SK-N-SH treated with all-trans-retinoic acid at 6 μM for 48 hours (cell line): ENCODE results near the gene CFAP58.

Source experiments
- ATAC-seq: fragments of 200-7000 bp; cut with Tn5 transposase; 3 replicates; pipeline ENCODE4 v1.9.1; 2020; ENCODE audit warnings: mild to moderate bottlenecking, moderate library complexity
- ARNTL ChIP-seq: fragments of 450-650 bp; formaldehyde crosslinking; IDR thresholded peaks from 2 replicates; pipeline ENCODE4 v1.5.0; 2020; ENCODE audit warnings: low read depth, mild to moderate bottlenecking, moderate library complexity, borderline replicate concordance
- BACH2 ChIP-seq: fragments of 250-450 bp; sonication (Bioruptor Pico); IDR thresholded peaks from 2 replicates; pipeline ENCODE4 v1.9.0; 2021; ENCODE audit warnings: mild to moderate bottlenecking, borderline replicate concordance
- CREB5 ChIP-seq: fragments of 250-450 bp; sonication (Bioruptor Pico); IDR thresholded peaks from 2 replicates; pipeline ENCODE4 v1.5.1; 2020; ENCODE audit warnings: low read depth, mild to moderate bottlenecking, moderate library complexity
- CSDC2 ChIP-seq: fragments of 250-450 bp; sonication (Bioruptor Pico); IDR thresholded peaks from 2 replicates; pipeline ENCODE4 v1.5.0; 2020; ENCODE audit warnings: mild to moderate bottlenecking, moderate library complexity
- CSRNP3 ChIP-seq: fragments of 250-450 bp; sonication (Bioruptor Pico); IDR thresholded peaks from 2 replicates; pipeline ENCODE4 v1.5.1; 2021; ENCODE audit warnings: mild to moderate bottlenecking, moderate library complexity
- ESRRG ChIP-seq: fragments of 250-450 bp; sonication (Bioruptor Pico); IDR thresholded peaks from 2 replicates; pipeline ENCODE4 v1.6.1; 2021; ENCODE audit warnings: mild to moderate bottlenecking
- GLIS3 ChIP-seq: fragments of 250-450 bp; sonication (Bioruptor Pico); IDR thresholded peaks from 2 replicates; pipeline ENCODE4 v1.5.0; 2020; ENCODE audit warnings: mild to moderate bottlenecking, moderate library complexity
- ISL1 ChIP-seq: fragments of 250-450 bp; sonication (Bioruptor Pico); IDR thresholded peaks from 2 replicates; pipeline ENCODE4 v2.1.2; 2022; ENCODE audit warnings: mild to moderate bottlenecking, moderate library complexity
- OSR1 ChIP-seq: fragments of 250-450 bp; sonication (Bioruptor Pico); IDR thresholded peaks from 2 replicates; pipeline ENCODE4 v1.8.0; 2022; ENCODE audit warnings: moderate library complexity, mild to moderate bottlenecking, inconsistent platforms
- PPARA ChIP-seq: fragments of 250-450 bp; sonication (Bioruptor Pico); IDR thresholded peaks from 2 replicates; pipeline ENCODE4 v1.5.0; 2020; ENCODE audit warnings: mild to moderate bottlenecking, borderline replicate concordance
- RARB ChIP-seq: fragments of 250-450 bp; sonication (Bioruptor Pico); IDR thresholded peaks from 2 replicates; pipeline ENCODE4 v1.8.0; 2021; ENCODE audit warnings: mild to moderate bottlenecking, moderate library complexity
- SNAI2 ChIP-seq: fragments of 250-450 bp; sonication (Bioruptor Pico); IDR thresholded peaks from 2 replicates; pipeline ENCODE4 v1.5.0; 2020; ENCODE audit warnings: mild to moderate bottlenecking, moderate library complexity
- TCF4 ChIP-seq: fragments of 250-450 bp; sonication (Bioruptor Pico); IDR thresholded peaks from 2 replicates; pipeline ENCODE4 v1.8.0; 2021; ENCODE audit warnings: mild to moderate bottlenecking, moderate library complexity, borderline replicate concordance
- TOX ChIP-seq: fragments of 250-450 bp; sonication (Bioruptor Pico); IDR thresholded peaks from 2 replicates; pipeline ENCODE4 v1.8.0; 2021; ENCODE audit warnings: mild to moderate bottlenecking, moderate library complexity, borderline replicate concordance
- TSHZ2 ChIP-seq: fragments of 250-450 bp; sonication (Bioruptor Pico); IDR thresholded peaks from 2 replicates; pipeline ENCODE4 v1.5.0; 2020; ENCODE audit warnings: mild to moderate bottlenecking, moderate library complexity
- ZC3H10 ChIP-seq: fragments of 250-450 bp; sonication (Bioruptor Pico); IDR thresholded peaks from 2 replicates; pipeline ENCODE4 v1.5.1; 2021; ENCODE audit warnings: mild to moderate bottlenecking, moderate library complexity
- ZFP3 ChIP-seq: fragments of 250-450 bp; sonication (Bioruptor Pico); IDR thresholded peaks from 2 replicates; pipeline ENCODE4 v1.5.0; 2020; ENCODE audit warnings: mild to moderate bottlenecking, moderate library complexity
- ZFP30 ChIP-seq: fragments of 450-650 bp; formaldehyde crosslinking; IDR thresholded peaks from 2 replicates; pipeline ENCODE4 v1.5.0; 2022; ENCODE audit warnings: mild to moderate bottlenecking, moderate library complexity
- ZNF565 ChIP-seq: fragments of 450-650 bp; formaldehyde crosslinking; conservative IDR thresholded peaks from 2 replicates; pipeline ENCODE4 v1.5.0; 2020; ENCODE audit warnings: low read depth, mild to moderate bottlenecking, moderate library complexity
- ZNF8 ChIP-seq: fragments of 450-650 bp; formaldehyde crosslinking; IDR thresholded peaks from 2 replicates; pipeline ENCODE4 v1.5.0; 2020; ENCODE audit warnings: mild to moderate bottlenecking, moderate library complexity
- TF ChIP-seq, protein P1 (sequence below): fragments of 250-450 bp; sonication (Bioruptor Pico); IDR thresholded peaks from 2 replicates; pipeline ENCODE4 v1.8.0; 2020; ENCODE audit warnings: mild to moderate bottlenecking, moderate library complexity, borderline replicate concordance
- TF ChIP-seq, protein P2 (sequence below): fragments of 250-450 bp; sonication (Bioruptor Pico); IDR thresholded peaks from 2 replicates; pipeline ENCODE4 v1.8.0; 2021; ENCODE audit warnings: low read depth, mild to moderate bottlenecking, moderate library complexity, borderline replicate concordance

The CFAP58 gene

GRCh38 chr10:104441329-104442000, 87.8 kb downstream of the CFAP58 start:
- TF ChIP-seq ZFP3 (CRISPR knock-in tag), result no peak
- TF ChIP-seq TOX, result no peak
- TF ChIP-seq ZNF565 (CRISPR knock-in tag), result no peak
- TF ChIP-seq CSDC2, result no peak
- TF ChIP-seq, protein P1, sequence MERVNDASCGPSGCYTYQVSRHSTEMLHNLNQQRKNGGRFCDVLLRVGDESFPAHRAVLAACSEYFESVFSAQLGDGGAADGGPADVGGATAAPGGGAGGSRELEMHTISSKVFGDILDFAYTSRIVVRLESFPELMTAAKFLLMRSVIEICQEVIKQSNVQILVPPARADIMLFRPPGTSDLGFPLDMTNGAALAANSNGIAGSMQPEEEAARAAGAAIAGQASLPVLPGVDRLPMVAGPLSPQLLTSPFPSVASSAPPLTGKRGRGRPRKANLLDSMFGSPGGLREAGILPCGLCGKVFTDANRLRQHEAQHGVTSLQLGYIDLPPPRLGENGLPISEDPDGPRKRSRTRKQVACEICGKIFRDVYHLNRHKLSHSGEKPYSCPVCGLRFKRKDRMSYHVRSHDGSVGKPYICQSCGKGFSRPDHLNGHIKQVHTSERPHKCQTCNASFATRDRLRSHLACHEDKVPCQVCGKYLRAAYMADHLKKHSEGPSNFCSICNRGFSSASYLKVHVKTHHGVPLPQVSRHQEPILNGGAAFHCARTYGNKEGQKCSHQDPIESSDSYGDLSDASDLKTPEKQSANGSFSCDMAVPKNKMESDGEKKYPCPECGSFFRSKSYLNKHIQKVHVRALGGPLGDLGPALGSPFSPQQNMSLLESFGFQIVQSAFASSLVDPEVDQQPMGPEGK, result no peak
- no peak for TF ChIP-seq ZFP30 (CRISPR knock-in tag)
- no peak for TF ChIP-seq GLIS3 (CRISPR knock-in tag)
- TF ChIP-seq OSR1, result no peak
- TF ChIP-seq, protein P2, sequence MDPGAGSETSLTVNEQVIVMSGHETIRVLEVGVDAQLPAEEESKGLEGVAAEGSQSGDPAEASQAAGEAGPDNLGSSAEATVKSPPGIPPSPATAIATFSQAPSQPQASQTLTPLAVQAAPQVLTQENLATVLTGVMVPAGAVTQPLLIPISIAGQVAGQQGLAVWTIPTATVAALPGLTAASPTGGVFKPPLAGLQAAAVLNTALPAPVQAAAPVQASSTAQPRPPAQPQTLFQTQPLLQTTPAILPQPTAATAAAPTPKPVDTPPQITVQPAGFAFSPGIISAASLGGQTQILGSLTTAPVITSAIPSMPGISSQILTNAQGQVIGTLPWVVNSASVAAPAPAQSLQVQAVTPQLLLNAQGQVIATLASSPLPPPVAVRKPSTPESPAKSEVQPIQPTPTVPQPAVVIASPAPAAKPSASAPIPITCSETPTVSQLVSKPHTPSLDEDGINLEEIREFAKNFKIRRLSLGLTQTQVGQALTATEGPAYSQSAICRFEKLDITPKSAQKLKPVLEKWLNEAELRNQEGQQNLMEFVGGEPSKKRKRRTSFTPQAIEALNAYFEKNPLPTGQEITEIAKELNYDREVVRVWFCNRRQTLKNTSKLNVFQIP (CRISPR knock-in tag), result no peak
- no peak for TF ChIP-seq SNAI2 (CRISPR knock-in tag)
- no peak for TF ChIP-seq ZNF8 (CRISPR knock-in tag)
- no peak for TF ChIP-seq ARNTL
- TF ChIP-seq ISL1, result no peak
- no peak for TF ChIP-seq TSHZ2
- TF ChIP-seq RARB, result no peak
- no peak for TF ChIP-seq ZC3H10
- TF ChIP-seq BACH2, result no peak
- TF ChIP-seq PPARA (CRISPR knock-in tag), result no peak
- no peak for TF ChIP-seq CSRNP3 (CRISPR knock-in tag)
- TF ChIP-seq TCF4 (CRISPR knock-in tag), result no peak
- ATAC-seq, result peak; percentile 70

GRCh38 chr10:104445359-104445758, 91.7 kb downstream of the CFAP58 start:
- TF ChIP-seq ISL1 (peak; percentile 76), ZNF565 (CRISPR knock-in tag) (no peak), CREB5 (CRISPR knock-in tag) (peak; percentile 86)
- peak; percentile 64 for ATAC-seq

- TF ChIP-seq CREB5 (CRISPR knock-in tag) (no peak), SNAI2 (CRISPR knock-in tag) (no peak), PPARA (CRISPR knock-in tag) (no peak), TCF4 (CRISPR knock-in tag) (no peak), ZC3H10 (no peak), ZNF565 (CRISPR knock-in tag) (no peak), ESRRG (no peak), BACH2 (no peak), ARNTL (no peak), ZNF8 (CRISPR knock-in tag) (no peak), TSHZ2 (no peak), CSDC2 (no peak), RARB (no peak), CSRNP3 (CRISPR knock-in tag) (no peak), GLIS3 (CRISPR knock-in tag) (no peak), TOX (no peak)
- TF ChIP-seq, all 23 proteins: peak for 0
Measured at GRCh38 chr10:104446151-104446550, 92.5 kb downstream of the CFAP58 start.

More at GRCh38 chr10:104446151-104446550, 92.5 kb downstream of the CFAP58 start:
- ATAC-seq, result no peak
